ENCODE measurements around the gene VWCE.
"Not testable (repeated sequence)": the region's sequence is repeated elsewhere in the genome, so short reads cannot be mapped to it uniquely, and the experiment has no call there.

DNA sequence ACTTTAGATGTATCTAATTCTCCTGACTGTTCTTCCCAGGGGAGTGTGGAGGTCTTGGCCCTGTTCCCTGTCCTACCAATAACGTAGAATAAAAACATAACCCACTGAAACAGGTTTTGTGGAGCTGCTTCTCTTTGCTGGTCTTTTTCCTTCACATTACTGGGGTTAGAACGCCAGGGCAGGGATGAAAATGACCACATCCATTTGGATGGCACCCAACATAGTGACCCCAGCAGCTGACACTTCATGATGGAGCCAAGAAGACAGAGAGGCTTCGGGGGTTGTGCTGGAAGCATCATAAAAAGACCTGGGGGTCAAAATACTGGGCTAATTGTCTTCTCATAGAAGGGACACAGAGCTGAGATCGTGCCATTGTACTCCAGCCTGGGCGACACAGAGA, 63.5 kb downstream of the VWCE start:
- TF ChIP-seq TARDBP (IDR thresholded peaks at IDR 0.05); NR2F6 (CRISPR knock-in tag; IDR thresholded peaks at IDR 0.05); CHD1 (IDR thresholded peaks at IDR 0.05; ENCODE audit: low read length): not testable (repeated sequence)
- TF ChIP-seq, protein P1, sequence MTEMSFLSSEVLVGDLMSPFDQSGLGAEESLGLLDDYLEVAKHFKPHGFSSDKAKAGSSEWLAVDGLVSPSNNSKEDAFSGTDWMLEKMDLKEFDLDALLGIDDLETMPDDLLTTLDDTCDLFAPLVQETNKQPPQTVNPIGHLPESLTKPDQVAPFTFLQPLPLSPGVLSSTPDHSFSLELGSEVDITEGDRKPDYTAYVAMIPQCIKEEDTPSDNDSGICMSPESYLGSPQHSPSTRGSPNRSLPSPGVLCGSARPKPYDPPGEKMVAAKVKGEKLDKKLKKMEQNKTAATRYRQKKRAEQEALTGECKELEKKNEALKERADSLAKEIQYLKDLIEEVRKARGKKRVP (CRISPR knock-in tag; IDR thresholded peaks at IDR 0.05), result not testable (repeated sequence)
